Globus pallidus (tissue), 1 donor: ENCODE measurements around the gene ST7L.

Source experiments
- DNase-seq: peaks from one replicate; pipeline ENCODE4 v3.0.0-alpha.2; 2015; ENCODE audit warnings: low spot score

The ST7L gene

DNA sequence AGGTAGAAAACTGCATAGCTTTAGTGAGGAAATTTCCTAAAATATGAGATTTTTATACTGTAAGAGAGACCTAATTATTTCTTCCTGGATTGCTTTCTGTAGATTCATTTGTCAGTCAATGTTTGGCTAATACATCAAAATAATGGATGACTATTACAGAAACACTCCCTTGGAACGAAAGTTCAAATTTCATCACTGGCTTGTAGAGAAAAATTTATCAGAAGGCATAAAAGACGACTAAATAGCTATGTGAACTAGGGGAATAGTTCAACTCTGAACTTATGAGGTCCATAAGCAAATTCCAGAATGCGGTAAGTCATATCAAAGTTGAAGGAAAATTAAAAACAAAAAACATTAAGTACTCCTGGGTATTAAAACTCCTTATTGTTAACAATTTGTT, 74.2 kb downstream of the ST7L start:
- DNase-seq, result no peak

DNA sequence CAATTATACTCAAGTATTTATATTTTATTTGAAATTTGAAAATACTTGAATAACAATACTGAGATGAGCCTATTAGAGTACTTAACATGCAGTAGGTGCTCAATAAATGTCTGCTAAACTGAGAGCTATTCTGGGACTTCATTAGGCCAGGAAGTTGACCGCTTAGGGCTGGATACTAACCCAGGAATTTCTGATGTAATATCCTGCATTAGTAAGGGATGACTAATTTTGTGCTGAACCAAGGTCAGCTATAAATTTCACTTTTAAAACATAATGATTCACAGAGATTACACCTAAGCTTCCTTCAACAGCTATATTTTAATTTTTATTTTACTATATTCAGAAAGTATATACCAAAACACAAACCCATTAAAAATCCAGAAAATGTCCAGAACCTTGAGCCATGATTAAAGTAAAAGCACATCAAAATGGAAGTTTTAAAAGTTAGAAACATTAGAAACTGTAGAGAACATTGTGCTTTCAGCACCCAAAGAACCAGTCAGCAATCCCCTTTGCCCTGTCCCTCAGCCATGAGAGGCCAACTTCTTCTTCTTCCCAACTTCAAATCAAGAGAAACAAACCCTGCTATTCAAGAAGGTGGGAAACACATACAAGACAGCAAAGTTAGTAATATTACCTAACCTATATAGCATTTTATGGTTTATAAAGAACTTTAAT, 74.8 kb downstream of the ST7L start:
- no peak for DNase-seq

DNA sequence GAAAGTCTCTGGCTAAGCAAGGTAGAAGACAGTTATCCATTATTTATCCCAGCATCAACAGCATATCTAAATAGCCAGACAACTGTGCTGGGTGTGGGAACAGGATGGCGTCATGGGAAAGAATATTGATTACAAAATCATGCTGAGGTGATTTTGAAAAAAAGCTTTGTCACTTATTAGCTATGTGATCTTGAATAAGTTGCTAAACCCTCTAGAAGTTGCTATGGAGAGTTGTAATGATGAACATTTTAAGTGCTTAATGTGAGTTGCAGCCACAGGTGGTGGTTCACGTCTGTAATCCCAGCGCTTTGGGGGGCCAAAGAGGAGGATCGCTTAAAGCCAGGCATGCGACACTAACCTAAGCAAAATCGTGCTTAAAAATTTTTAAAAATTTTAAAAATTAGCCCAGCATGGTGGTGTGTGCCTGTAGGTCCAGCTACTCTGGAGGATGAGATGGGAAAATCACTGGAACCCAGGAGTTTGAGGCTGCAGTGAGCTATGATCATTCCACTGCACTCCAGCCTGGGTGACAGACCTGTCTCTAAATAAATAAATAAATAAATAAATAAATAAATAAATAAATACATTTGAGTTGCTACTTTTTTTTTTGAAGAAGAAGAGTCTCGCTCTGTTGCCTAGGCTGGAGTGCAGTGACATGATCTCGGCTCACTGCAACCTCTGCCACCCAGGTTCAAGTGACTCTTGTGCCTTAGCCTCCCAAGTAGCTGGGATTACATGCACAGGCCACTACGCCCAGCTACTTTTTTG, 76.6 kb downstream of the ST7L start:
- DNase-seq, result no peak

DNA sequence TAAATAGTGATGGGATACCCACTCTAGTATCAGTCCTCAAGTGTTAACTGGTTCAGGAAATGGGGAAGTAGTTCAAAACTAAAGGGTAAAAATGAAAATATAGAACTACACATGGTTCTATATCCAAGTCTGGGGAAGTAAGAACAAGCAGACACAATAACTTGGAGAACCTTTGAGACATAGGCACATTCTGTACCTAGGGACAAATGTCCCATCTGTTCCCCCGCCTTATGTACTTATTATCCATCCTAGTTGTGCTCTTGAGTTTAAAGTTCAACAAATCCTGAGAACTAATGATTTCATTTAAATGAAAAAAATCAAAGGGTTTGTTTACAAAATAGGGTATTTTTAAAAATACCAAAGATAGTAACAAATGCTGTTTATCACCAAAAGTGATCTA, 77.6 kb downstream of the ST7L start:
- no peak for DNase-seq

DNA sequence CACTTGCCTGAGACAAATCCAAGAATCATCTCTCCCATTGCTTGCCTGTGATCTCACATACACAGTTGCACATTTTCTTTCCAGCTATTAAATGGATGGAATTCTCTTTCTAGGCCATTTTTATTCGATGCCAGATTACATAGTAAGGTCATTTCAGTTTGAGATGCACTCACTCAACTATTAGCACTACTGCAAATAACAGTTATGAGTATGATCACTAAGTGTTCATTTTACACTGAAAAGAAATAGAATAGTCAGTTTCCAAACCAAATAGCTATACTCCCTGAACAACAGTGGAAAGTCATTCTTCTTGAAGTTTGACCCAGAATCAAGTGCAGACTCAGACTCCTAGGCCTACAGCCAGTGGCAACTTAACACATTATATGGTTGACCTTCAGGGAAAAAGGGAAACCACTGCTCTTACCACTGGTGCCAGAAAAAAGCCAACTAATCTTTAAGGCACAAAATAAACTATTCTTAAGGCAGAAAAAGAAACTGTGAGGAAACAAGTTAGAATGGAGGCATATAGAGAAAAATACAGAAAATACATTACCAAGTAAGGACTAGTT, 78.6 kb downstream of the ST7L start:
- DNase-seq, result no peak

DNA sequence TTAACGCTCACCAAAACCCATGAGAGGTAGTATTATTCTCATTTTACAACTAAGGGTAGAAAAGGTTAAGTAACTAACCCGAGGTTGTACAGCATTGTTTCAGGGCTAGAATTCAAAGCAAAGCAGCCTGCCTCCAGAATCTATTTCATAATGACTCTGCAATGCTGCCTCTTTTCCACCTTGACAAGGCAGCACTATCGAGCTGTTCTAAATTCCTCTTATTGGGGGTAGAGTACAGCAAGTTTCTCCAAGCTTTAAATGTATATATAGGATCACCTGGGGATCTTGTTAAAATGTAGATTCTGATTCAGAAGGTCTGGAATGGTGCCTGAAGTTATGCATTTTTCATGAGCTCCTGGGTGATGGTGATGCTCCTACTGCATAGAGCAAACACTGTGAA, 80.1 kb downstream of the ST7L start:
- DNase-seq, result no peak

DNA sequence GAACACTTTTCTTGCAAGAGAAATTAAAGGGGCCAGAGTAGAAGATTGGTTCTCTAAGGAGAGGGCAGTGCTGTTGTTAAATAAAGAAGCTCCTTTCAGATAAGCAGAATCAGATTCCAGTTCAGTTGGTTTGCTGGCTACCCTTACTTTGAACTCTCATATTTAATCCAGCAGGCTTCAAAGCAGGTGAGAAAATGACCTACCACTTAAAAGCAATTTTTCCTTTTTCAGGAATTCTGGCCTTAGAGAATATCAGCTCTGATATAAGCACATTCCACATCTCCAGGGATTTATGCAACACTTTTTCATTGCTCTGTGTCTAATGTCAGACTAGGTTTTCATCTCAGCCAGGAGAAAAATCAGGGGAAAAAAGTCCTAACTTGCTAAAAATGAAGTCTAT, 81.5 kb downstream of the ST7L start:
- no peak for DNase-seq

DNA sequence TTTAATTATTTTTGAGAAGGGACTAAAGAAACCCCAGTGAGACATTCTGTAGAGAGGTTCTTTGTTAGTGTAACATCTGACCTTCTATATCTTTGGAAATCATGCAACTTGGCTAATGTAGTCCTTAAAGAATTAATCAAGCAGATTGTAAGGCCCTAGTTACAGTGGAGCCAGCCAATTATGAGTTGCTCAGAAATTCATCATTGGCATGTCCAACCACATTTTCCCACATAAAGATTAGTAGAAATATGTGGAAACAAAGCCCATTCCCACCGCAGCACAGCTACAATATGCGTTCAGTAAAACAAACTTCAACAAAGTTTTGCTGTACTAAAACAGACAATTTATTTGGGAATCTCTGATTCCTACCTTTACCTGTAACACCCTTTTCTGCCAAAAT, 82.4 kb downstream of the ST7L start:
- no peak for DNase-seq

DNA sequence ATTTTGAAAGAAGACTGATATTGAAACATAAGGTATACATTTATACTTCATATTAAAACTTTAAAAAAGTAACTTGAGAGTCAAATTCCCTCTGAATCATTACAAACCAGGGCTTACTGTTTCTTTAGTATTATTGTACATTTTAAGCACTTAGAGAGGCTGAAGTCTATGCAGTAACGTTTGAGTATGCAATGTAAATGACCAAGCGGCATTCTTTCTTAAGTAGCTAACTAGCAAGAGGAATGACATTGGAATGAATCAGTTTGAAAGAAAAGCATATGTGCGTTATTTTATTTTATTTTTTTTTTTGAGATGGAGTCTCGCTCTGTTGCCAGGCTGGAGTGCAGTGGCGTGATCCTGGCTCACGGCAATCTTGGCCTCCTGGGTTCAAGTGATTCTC, 85.9 kb downstream of the ST7L start:
- DNase-seq, result no peak

DNA sequence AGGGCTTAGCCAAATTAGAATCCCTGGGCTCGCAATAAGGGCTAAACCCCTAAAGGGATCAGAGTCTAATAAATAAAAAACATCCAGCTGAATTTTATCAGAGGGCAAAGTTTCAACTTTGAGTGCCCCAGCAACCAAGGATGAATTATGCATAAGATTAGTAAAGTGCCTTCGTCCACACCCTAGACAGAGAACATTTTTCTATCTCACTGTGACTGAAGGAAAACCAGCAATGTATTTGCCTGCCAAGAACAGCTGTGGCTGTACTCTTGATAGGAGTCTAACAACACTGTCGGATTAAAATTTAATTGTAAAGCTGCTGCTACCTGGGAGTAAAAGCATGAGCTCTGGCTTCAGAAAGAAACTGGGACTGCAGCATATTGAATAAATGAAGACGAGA, 86.9 kb downstream of the ST7L start:
- no peak for DNase-seq

DNA sequence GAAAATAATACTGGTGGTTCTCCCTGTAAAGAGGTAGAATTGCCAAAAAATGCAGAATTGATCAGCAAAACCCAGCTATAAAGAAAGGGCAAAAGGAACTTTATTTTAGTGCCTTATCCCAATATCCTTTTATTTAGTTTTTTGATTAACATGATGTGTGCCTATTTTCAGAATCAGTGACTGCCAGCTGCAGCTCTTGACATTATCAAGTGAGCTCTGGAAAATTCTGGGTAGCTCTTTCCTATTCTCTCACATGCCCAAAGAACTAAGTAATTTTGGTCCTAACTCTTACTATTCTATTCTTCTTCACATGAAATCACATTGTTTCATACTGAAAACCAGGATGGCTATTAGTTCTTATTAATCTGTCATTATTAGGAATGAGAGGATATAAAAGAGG, 88.1 kb downstream of the ST7L start:
- DNase-seq, result no peak

DNA sequence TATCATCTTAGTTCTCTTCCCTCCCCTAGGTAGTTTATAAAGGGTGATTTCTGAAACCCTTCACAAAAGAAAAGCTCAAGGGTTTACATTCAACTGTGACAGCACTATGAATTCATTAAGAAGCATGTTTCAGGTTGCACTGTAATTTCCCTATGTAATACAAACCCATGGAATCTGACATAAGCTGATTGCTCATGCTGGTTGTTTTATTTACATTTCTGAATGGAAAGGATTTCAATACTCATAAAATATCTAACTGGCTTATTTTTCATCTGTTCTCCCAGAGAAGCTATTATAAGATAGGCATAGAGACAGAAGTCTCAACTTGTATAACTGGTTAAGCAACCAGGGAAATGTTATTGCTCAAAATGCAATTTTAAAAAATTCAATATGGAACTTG, 89.6 kb downstream of the ST7L start:
- no peak for DNase-seq

DNA sequence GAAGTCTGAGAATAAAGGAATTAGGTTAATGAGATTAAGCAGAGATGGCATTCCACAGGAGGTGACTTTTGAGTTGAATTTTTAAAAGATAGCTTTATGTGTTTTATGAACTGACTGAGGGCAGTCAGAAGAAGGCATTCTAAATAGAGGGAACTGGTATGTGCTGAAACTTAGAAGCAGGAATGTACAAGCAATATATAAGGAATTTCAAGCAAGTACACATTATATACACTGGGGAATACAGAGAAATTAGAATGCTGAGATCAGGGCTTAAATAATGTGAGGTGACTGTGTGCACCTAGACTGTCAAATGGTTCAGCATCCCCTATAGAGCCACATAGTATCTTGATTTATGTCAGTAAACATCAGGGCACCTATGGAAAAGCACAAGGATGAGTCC, 90.9 kb downstream of the ST7L start:
- DNase-seq, result no peak

DNA sequence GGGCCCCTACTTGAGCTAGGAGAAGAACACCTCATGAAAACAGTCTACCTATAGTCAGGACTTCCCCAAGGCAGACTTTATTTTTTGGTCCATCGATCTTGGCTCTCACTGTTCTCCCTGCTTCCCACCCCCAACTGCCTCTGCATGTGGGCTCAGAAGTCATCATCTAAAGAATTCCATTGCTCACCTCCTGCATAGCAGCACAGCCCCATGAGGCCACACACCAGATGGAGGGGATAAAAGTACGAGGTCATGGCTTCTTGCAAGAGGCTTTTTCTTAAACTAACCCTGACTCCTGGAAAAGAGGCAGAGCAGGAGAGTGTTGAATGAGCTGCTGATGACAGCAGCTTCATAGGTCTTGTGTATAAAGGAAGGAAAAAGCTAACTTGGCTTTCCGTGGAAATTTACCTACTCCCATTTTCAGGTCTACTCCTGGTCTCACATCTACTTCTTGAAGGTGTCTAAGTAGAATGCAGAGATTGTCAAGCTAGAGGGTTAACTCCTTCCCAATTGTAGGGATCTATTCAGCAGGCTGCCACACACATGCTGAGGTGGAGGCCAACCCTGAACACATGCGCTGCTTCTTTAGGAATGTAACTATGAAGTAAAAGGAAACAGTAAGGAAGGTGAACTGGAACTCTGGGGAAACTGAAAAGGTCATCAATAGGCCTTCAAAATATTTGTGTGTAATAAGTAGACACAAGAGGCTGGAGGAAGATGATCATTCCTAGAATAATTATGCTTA, 91.5 kb downstream of the ST7L start:
- no peak for DNase-seq

DNA sequence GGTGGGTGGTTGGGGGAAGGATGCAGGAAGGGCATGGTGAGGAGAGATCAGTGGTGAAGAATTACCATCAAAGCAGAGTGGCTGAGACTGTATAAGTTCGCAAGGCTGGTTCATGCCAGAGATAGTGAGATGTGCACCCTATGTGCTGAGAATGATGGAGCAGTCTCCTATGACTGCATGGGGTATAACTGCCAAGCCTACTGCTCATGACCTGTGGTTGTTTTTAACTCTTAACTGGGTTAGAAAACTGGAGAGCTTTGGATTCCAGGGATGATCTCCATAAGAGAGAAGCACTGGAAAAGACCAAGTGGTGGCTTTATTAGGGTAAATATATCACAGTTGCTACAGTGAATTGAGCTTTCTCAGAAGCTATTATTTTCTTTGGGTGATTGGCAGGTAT, 94.0 kb downstream of the ST7L start:
- no peak for DNase-seq

DNA sequence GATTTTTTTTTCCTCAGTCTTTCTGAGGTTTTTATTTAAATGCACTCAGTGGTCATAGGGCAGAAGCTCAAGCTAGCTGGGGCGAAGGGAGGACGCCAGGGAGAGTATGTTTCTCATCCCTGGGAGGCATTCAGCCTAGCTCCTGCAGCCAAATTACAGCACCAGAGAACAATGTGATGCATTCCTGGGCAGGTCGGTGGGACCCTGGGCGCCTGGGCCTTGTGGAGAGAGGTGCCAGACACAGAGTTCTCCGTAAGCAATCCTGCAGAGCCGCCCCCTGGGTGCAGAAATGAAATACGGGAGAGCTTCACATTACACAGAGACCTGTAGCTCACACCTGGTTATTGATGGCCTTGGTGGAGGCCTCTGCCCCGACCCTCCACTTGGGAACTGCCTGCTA, 94.7 kb downstream of the ST7L start:
- DNase-seq, result no peak

DNA sequence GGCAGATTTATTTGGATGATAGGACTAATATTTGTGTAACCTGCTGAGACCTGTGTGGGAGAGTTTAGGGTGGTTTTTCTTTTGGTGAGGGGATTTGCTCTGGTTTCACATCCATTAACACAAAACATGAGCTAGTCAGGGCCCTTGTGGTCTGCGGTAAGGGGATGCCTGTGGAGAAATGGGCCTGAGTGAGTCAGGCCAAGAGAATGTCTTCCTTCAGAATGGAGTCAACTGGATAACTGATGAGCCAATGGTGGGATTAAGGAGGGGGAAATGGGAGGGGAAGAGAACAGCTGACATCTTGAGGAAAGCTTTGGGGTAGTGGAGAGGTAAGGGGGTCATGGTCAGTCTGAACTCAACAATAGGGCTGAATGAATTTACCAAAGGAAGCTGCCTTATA, 96.3 kb downstream of the ST7L start:
- DNase-seq, result no peak

DNA sequence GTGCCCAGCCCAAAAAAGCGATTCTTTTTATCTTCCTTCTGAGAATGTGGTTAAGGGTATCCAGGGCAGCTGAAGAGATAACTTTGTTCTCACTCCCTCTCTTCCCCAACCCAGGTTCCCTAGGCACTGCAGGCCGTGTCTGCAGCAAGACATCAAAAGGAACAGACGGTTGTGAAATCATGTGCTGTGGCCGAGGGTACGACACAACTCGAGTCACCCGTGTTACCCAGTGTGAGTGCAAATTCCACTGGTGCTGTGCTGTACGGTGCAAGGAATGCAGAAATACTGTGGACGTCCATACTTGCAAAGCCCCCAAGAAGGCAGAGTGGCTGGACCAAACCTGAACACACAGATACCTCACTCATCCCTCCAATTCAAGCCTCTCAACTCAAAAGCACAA, 98.8 kb downstream of the ST7L start:
- no peak for DNase-seq

DNA sequence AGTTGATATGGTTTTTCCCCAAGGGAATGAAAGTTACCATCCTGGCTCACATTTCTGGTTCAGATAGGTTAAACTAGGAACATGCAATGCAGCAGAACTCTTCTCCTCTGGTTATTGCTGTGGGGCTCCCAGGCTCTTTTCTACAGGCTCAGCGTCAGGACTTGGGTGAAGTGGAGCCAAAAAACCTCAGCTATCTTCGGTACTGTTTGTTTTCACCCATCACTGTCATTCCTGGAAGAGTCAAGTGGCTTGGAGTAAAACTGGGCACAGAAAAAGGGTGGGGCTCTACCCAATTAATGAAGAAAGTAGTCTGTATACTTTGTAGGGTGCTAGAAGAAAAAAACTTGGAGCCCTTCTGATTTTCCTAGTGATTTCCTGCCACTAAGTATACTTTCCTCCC, 100.8 kb downstream of the ST7L start:
- no peak for DNase-seq

DNA sequence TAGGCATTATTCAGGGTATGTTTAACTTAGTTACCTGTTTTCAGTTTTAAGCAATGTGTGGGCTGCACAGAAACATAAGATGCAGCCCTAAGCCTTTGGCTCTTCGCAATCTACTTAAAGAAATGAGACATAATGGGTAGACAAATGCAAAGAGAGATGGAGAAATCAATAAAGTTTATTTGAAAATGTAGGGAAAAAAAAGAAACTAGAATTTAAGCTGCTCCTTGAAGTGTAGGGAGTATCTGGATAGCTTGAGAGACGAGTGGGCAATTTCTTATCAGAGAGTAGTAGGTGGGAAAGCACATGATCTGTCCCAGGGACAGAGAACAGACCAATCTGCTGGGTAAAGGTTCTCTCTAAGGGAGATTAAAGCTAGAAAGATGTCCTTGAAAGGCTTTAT, 101.3 kb downstream of the ST7L start:
- no peak for DNase-seq

DNA sequence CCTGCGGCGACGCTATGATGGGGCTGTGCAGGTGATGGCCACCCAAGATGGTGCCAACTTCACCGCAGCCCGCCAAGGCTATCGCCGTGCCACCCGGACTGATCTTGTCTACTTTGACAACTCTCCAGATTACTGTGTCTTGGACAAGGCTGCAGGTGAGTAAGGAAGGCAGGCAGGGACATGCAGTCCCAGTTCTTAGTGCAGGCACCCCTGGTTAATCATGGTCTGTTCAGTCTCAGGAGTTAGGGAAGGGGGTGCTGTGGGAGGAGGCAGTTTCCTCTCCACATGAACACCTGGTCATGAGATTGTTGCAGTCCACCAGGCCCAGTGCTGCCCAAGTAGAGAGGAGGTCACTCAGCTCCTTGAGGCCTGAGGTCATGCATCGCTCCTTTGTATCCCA, 101.7 kb downstream of the ST7L start:
- DNase-seq, result no peak

DNA sequence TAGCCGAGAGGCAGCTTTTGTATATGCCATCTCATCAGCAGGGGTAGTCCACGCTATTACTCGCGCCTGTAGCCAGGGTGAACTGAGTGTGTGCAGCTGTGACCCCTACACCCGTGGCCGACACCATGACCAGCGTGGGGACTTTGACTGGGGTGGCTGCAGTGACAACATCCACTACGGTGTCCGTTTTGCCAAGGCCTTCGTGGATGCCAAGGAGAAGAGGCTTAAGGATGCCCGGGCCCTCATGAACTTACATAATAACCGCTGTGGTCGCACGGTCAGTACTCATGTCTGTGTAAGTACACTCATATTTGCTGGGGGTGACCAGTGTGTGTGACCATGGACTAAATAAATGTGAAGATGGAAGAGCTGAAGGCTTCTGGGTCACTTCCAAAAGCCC, 102.8 kb downstream of the ST7L start:
- no peak for DNase-seq
